22Rv1 (cell line): ENCODE data around the gene TBC1D21.

Experiments
- H3K27ac ChIP-seq: fragments of 450-650 bp; 2 replicates; pipeline ENCODE4 v1.5.1; 2017
- CTCF ChIP-seq: fragments of 450-650 bp; IDR thresholded peaks from 2 replicates; pipeline ENCODE4 v1.5.1; 2017; ENCODE audit warnings: mild to moderate bottlenecking
- ZFX ChIP-seq: fragments of 450-650 bp; IDR thresholded peaks from 2 replicates; pipeline ENCODE4 v1.6.1; 2017; ENCODE audit warnings: antibody characterized with exemption, borderline replicate concordance

TBC1D21 gene

GRCh38 chr15:73928241-73928579, 54.8 kb downstream of the TBC1D21 start:
- TF ChIP-seq CTCF (no peak), ZFX (no peak)
- peak overlapping the region; percentile 65 for H3K27ac ChIP-seq

GRCh38 chr15:73928971-73929627, 55.7 kb downstream of the TBC1D21 start:
- TF ChIP-seq CTCF = no peak
- no peak for TF ChIP-seq ZFX
- H3K27ac ChIP-seq = no peak overlapping the region

DNA sequence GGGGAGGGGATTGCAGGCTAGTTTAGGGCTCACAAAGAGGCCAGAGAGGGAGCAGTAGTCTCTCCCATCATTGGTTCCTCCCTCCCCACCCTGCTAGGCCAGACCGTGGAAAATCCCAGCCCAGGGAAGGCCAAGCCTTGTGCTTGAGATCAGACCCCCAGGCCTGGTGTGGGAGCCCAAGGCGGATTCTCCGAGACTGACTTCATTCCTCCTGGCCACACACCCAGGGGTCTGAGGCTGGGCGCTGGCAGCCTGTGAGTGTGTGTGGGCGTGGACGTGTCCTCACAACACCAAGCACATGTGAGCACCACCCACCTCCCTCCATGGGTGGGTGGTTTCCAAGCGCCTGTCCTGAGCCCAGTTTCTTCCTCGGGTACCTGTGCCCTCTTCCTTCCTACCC, 57.0 kb downstream of the TBC1D21 start:
- H3K27ac ChIP-seq = no peak overlapping the region
- TF ChIP-seq CTCF = no peak
- TF ChIP-seq ZFX = no peak

GRCh38 chr15:73930790-73931281, 57.5 kb downstream of the TBC1D21 start:
- no peak for TF ChIP-seq ZFX
- TF ChIP-seq CTCF = no peak
- no peak overlapping the region for H3K27ac ChIP-seq

DNA sequence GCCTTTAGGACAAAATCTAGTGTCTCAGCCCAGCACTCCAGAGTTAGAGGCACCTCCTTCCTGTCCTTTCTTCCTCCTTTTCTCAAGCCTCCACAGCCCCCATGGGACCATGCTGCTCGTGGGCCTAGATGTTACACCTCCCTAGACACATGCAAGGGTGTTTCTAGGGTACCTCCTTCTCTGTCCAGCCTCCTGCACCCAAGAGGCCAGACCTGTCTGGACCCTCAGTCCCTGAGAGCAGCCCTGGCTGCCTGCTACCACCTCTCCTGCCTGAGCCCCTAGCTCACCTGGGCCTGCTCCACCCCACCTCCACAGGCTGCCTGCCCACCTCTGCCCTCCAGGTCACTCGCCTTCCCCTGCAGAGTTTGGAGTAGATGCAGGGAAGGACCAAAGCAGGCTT, 58.1 kb downstream of the TBC1D21 start:
- no peak overlapping the region for H3K27ac ChIP-seq
- no peak for TF ChIP-seq ZFX
- no peak for TF ChIP-seq CTCF

GRCh38 chr15:73932381-73933191, 59.2 kb downstream of the TBC1D21 start:
- no peak overlapping the region for H3K27ac ChIP-seq
- TF ChIP-seq CTCF = no peak
- no peak for TF ChIP-seq ZFX

DNA sequence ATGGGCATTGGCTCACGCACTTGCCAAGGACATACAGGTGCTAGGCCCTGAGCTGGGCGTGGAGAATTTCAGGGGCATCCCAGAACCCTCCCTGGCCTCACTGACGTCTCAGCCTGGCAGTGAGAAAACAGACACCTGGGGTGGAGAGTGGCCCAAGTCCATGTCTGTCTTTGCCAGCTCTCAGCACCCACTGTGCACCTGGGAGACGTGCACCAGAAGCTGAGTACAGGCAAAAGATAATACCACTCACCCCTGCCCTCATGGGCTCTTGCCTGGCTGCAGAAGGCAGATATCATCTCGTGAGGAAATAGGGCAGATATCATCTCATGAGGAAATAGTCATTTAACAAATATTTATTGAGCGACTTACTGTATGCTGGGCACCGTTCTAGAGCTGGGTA, 60.9 kb downstream of the TBC1D21 start:
- H3K27ac ChIP-seq = no peak overlapping the region
- no peak for TF ChIP-seq ZFX
- no peak for TF ChIP-seq CTCF
